Ovary (tissue), 9 donors: ENCODE results near the gene ARID4A. TPM values are rescaled to one million over a fixed set of nuclear protein-coding genes. Genes with fewer than 3 reads are reported as not detected.

Experiments used
- DNase-seq, 5 donors: peaks; one replicate each; pipeline ENCODE4 v3.0.0-alpha.2; 2019 to 2020
- H3K27ac ChIP-seq, 2 donors: fragments of 200-600 bp; one replicate each; pipeline versions ENCODE4 v1.5.1 to v1.8.0; 2019 to 2022
- H3K27me3 ChIP-seq: fragments of 200-600 bp; one replicate; pipeline ENCODE4 v1.8.0; 2022
- H3K36me3 ChIP-seq: fragments of 200-600 bp; sonication (generic); one replicate; pipeline ENCODE4 v1.5.1; 2019
- H3K4me1 ChIP-seq: one replicate; pipeline ENCODE4 v1.8.1; 2013; ENCODE audit warnings: mild to moderate bottlenecking, moderate library complexity; ENCODE audit not compliant: insufficient read depth
- H3K4me3 ChIP-seq: fragments of 200-600 bp; sonication (generic); one replicate; pipeline ENCODE4 v1.5.1; 2017
- H3K9me3 ChIP-seq, 2 donors: fragments of 200-600 bp in 1 of 2; sonication (generic) in 1 of 2; one replicate each; pipeline versions ENCODE4 v1.5.1 to v1.8.1; 2013 to 2019; ENCODE audit warnings: mild to moderate bottlenecking in 1 of 2, moderate library complexity in 1 of 2
- EP300 ChIP-seq: sonication (generic); formaldehyde crosslinking; IDR thresholded peaks from one replicate; pipeline ENCODE4 v1.6.1; 2017; ENCODE audit warnings: antibody characterized with exemption
- POLR2A ChIP-seq: fragments of 450-650 bp; IDR thresholded peaks from one replicate; pipeline ENCODE4 v1.6.1; 2017; ENCODE audit warnings: antibody characterized with exemption, mild to moderate bottlenecking, moderate library complexity
- WGBS, 3 donors: extraction: QIAGEN DNeasy Blood & Tissue Kit in 1 of 3; methylation state at CpG; one replicate each; pipeline versions ENCODE4 v1.1.5 to v1.1.7; 2013 to 2017; 5-methylcytosine and 5-hydroxymethylcytosine counted together
- intact Hi-C, 4 donors: fragments of 100-400 bp; cut with DNase I; formaldehyde crosslinking; loops; one replicate each; pipeline versions ENCODE4 v1.11.0 to v1.15.1; 2022 to 2023
- polyA plus RNA-seq, 2 donors: library from polyadenylated mRNA; stranded (reverse); fragments of 200-250 nt in 1 of 2; fragments of 350-450 nt in 1 of 2; fragmentation: Illumina TruSeq in 1 of 2; extraction: RNeasy Lipid Tissue Mini Kit (QIAGEN cat#74804) in 1 of 2; gene quantifications; one replicate each; pipeline ENCODE4 v1.2.3, GENCODE V29; 2013 to 2014
- total RNA-seq, 7 donors: library from RNA; depleted of rRNA in 2 of 7; stranded (reverse); fragments of >200 nt in 2 of 7; fragmentation: NEBNext Ultra II Directional in 3 of 7; extraction: Animal tissue kit (Norgen Biotek cat#: 25700) in 3 of 7; gene quantifications; one replicate each; pipeline versions ENCODE4 v1.1.0 to v1.2.4, GENCODE V29; 2016 to 2023
- TF ChIP-seq, protein P1 (sequence below), 3 donors: fragments of 450-650 bp in 2 of 3; fragments of 200-600 bp in 1 of 3; IDR thresholded peaks; one replicate each; pipeline versions ENCODE4 v1.5.1 to v1.8.0; 2016 to 2022; ENCODE audit warnings: antibody characterized with exemption in 3 of 3, mild to moderate bottlenecking in 1 of 3
- donor health status: DM: no; HTN: no; CAD: no; lungs with moderate emphysema.
- donor health status: DM: no; HTN: no; CAD: no.
- donor health status: Bipolar disorder and iron deficiency.
- donor health status: DM: yes; HTN: yes; CAD: no.
- donor health status: DM: no; HTN: no; CAD: no.
- donor health status: DM: yes; HTN: yes; CAD: no.

The ARID4A gene
- total and polyA plus RNA-seq, 9 donors, result 10.1 to 29.2 (median 23.9) TPM

DNA sequence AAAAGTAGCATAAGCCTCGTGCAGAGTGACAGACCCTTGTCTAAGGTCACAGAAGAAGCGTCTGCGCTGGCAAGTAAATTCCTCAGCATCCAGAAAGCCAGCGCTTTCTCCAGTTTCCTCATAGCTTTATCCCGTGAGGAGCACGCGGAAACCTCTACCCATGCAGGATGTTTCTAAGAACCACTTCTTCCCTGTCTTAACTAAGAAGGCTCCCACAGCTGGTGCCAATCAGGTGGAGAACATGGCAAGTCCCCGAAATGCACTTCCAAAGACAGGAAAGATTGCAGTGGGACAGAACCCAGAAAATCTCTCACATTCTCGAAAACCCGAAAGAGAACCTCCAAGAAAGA is 968 bp upstream of the ARID4A start:
- no peak for DNase-seq
- TF ChIP-seq POLR2A (no peak), EP300 (no peak)
- TF ChIP-seq, protein P1, sequence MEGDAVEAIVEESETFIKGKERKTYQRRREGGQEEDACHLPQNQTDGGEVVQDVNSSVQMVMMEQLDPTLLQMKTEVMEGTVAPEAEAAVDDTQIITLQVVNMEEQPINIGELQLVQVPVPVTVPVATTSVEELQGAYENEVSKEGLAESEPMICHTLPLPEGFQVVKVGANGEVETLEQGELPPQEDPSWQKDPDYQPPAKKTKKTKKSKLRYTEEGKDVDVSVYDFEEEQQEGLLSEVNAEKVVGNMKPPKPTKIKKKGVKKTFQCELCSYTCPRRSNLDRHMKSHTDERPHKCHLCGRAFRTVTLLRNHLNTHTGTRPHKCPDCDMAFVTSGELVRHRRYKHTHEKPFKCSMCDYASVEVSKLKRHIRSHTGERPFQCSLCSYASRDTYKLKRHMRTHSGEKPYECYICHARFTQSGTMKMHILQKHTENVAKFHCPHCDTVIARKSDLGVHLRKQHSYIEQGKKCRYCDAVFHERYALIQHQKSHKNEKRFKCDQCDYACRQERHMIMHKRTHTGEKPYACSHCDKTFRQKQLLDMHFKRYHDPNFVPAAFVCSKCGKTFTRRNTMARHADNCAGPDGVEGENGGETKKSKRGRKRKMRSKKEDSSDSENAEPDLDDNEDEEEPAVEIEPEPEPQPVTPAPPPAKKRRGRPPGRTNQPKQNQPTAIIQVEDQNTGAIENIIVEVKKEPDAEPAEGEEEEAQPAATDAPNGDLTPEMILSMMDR (IDR thresholded peaks at IDR 0.05), result no peak
- H3K9me3 ChIP-seq, result no peaks in the 10 kb centered on the region
- no peaks in the 10 kb centered on the region for H3K27me3 ChIP-seq
- intact Hi-C loops, result loop anchor here in 1 of 4 donors (5.0 kb wide), 1 partner anchor 55 kb away; the partner anchor contains the start of gene PSMA3
- peaks cover 7% of the 10 kb centered on the region for H3K4me1 ChIP-seq
- peak overlapping the region; percentile 59 for H3K4me3 ChIP-seq
- H3K36me3 ChIP-seq, result no peaks in the 10 kb centered on the region
- 0% methylated on average over 10 of the region's 10 CpGs for WGBS, 3 donors
- peak overlapping the region; percentile 88 to 97 for H3K27ac ChIP-seq

DNA sequence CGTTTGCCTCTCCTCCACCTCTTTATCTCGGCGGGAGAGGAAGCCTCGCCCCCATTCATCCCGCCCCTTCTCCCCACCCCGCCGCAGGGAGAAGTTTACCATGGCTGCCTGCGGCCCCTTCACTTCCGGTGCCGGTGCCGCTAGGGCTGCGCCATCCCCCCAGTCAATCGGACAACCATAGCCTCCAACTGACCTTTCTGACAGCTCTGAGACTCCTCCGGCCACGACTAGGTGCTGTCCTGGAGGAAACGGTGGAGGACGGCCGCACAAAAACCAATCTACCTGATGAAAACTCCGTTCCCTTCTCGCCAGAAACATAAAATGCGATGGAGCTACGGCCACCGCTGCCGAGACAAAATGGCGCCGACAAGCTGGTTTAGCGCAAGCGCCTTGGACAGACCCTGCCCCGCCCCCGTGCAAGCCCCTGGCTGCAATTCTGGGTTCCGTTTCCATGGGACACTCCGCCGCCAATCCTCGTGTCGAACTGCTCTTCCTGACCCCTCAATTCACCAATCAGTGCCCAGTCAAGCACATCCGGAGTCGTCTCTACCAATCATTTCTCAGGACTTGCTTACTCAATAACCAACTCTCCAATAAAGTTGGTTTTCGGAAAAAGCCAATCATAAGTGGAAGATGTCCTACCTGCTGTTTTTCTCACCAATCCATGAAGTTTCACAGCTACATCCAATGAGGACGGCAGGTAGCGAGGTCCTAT is 436 bp upstream of the ARID4A start:
- peak overlapping the region; percentile 97 for H3K4me3 ChIP-seq
- no peaks in the 10 kb centered on the region for H3K27me3 ChIP-seq
- DNase-seq, result peak; percentile 98 to 99 (median 98)
- peaks cover 7% of the 10 kb centered on the region for H3K4me1 ChIP-seq
- intact Hi-C loops, result loop anchor here in 2 of 4 donors (2.0 to 5.0 kb wide), 2 partner anchors 53 to 56 kb away; partner anchors contain the start of gene PSMA3 (in 2 of the 2)
- TF ChIP-seq EP300 (no peak), POLR2A (peak; percentile 81)
- WGBS, 3 donors, result 0 to 1% (median 0%) methylated on average over 40 of the region's 40 CpGs
- H3K27ac ChIP-seq, result peak overlapping the region; percentile 88 to 97
- H3K9me3 ChIP-seq, result no peaks in the 10 kb centered on the region
- no peaks in the 10 kb centered on the region for H3K36me3 ChIP-seq

GRCh38 chr14:58299401-58300330 is 1.3 kb downstream of the ARID4A start:
- 1 to 2% (median 1%) methylated on average over 21 to 48 of the region's 48 CpGs for WGBS, 3 donors

DNA sequence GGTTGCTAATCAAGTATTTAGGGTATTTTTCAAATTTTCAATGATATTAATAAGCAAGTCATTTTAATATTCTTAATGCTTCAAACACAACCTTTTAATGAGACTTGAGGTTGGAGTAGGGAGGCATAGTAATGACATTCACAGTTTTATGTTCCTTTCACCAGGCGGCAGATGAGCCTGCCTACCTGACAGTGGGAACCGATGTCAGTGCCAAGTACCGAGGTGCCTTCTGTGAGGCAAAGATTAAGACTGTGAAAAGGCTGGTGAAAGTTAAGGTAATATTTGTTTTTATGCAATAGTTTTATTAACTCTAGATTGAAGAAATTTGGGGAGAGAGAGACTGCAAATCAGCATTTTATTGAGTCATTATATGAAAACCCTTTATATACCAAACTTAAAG is 3.1 kb downstream of the ARID4A start:
- intact Hi-C loops, result no loop called here
- H3K36me3 ChIP-seq, result no peaks in the 10 kb centered on the region
- DNase-seq, result no peak
- H3K27me3 ChIP-seq, result no peaks in the 10 kb centered on the region
- H3K4me1 ChIP-seq, result no peaks in the 10 kb centered on the region
- no peaks in the 10 kb centered on the region for H3K9me3 ChIP-seq
- H3K4me3 ChIP-seq, result no peak overlapping the region
- H3K27ac ChIP-seq, result no peak overlapping the region
- no peak for TF ChIP-seq EP300
- no peak for TF ChIP-seq POLR2A
- WGBS, 3 donors, result 70 to 93% (median 88%) methylated on average over 3 of the region's 3 CpGs

More at GRCh38 chr14:58299401-58300330, 1.3 kb downstream of the ARID4A start:
- intact Hi-C loops, result loop anchor here in 2 of 4 donors (2.0 to 5.0 kb wide), 2 partner anchors 55 to 57 kb away; partner anchors contain the start of gene PSMA3 (in 2 of the 2)
- no peaks in the 10 kb centered on the region for H3K36me3 ChIP-seq
- peaks cover 4% of the 10 kb centered on the region for H3K4me1 ChIP-seq
- peak overlapping the region; percentile 97 for H3K4me3 ChIP-seq
- H3K27ac ChIP-seq, result peak overlapping the region; percentile 82 to 88
- TF ChIP-seq EP300 (no peak), POLR2A (no peak)
- TF ChIP-seq, protein P1 (IDR thresholded peaks at IDR 0.05), result no peak
- H3K9me3 ChIP-seq, result no peaks in the 10 kb centered on the region
- DNase-seq, result peak; percentile 32 to 68 (median 48)
- no peaks in the 10 kb centered on the region for H3K27me3 ChIP-seq

GRCh38 chr14:58305730-58306129 is 7.4 kb downstream of the ARID4A start:
- H3K4me3 ChIP-seq, result no peak overlapping the region
- no peaks in the 10 kb centered on the region for H3K36me3 ChIP-seq
- intact Hi-C loops, result no loop called here
- DNase-seq, result no peak
- no peaks in the 10 kb centered on the region for H3K27me3 ChIP-seq
- TF ChIP-seq POLR2A (no peak), EP300 (no peak)
- TF ChIP-seq, protein P1 (IDR thresholded peaks at IDR 0.05), result no peak
- no peaks in the 10 kb centered on the region for H3K4me1 ChIP-seq
- 57 to 70% (median 67%) methylated on average over 2 of the region's 2 CpGs for WGBS, 3 donors
- no peak overlapping the region for H3K27ac ChIP-seq
- no peaks in the 10 kb centered on the region for H3K9me3 ChIP-seq
